H7 (cell line): Measurements from ENCODE around the gene SF3B3. TPM values are rescaled to one million over a fixed set of nuclear protein-coding genes. Genes with fewer than 3 reads are reported as not detected.
"Not testable (repeated sequence)": the region's sequence is repeated elsewhere in the genome, so short reads cannot be mapped to it uniquely, and the experiment has no call there.

Experiments
- DNase-seq: peaks from one replicate; pipeline ENCODE4 v3.0.0; 2012
- H3K27me3 ChIP-seq: 2 replicates; pipeline ENCODE4 v1.6.0; 2011; ENCODE audit warnings: mild to moderate bottlenecking, low read length; ENCODE audit not compliant: control insufficient read depth, insufficient read depth
- H3K36me3 ChIP-seq: replicated peaks from 2 replicates; pipeline ENCODE4 v1.5.1; 2011; ENCODE audit warnings: low read length; ENCODE audit not compliant: control insufficient read depth, insufficient read depth
- H3K4me3 ChIP-seq: 2 replicates; pipeline ENCODE4 v1.5.1; 2011; ENCODE audit warnings: low read depth, mild to moderate bottlenecking, control low read depth, low read length, moderate library complexity; ENCODE audit not compliant: insufficient read depth
- total RNA-seq: library from RNA; depleted of rRNA; stranded (reverse); fragments of >200 nt; shearing (Covaris generic); gene quantifications from 2 replicates; pipeline ENCODE4 v1.2.3, GENCODE V29; 2014

Gene SF3B3
- total RNA-seq, 1 experiment from 2014 or later: 313 TPM

DNA sequence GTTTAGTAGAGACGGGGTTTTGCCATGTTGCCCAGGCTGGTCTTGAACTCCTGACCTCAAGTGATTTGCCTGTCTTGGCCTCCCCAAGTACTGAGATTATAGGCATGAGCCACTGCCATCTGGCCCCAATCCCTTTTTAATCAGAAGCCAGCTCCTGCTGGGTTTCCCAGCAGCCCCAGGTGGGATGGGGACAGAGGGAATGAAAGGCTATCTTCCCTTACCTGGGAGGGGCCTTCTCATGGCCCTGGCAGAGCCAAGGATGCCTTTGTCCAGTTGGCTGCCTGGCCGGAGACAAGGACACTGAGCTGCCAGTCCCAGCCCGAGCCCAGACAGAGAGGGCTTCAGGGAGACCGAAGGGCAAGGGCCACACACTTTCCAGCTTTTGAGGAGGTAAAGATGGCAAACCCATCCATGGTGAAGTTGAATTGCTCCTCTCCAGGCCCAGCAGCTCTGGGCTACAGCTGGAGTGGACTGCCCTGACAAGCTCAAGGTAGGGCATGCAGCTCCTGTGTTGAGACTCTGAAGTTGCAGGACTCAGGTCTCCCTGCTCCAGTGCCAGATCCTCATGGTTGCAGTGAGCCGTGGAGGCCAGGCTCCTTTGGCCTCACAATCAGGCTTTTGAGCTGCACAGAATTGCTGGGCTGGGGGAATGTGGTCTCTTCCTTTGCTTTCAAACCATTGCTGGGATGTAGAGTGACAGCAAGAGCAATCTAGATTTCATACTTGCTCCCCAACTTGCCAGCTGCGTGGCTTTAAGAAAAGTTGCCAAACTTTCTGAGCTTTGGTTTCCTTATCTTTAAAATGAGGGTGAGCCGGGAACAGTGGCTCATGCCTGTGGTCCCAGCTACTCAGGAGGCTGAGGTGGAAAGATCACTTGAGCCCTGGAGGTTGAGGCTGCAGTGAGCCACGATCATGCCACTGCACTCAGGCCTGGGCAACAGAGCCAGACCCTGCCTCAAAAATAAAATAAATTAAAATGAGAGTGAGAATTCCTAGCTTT, 78.3 kb downstream of the SF3B3 start:
- H3K36me3 ChIP-seq: no peaks in the 10 kb centered on the region
- DNase-seq: no peak
- H3K4me3 ChIP-seq: no peak overlapping the region
- no peaks in the 10 kb centered on the region for H3K27me3 ChIP-seq

GRCh38 chr16:70602831-70603230, 79.2 kb downstream of the SF3B3 start:
- no peaks in the 10 kb centered on the region for H3K27me3 ChIP-seq
- H3K4me3 ChIP-seq: no peak overlapping the region
- no peak for DNase-seq
- no peaks in the 10 kb centered on the region for H3K36me3 ChIP-seq

GRCh38 chr16:70604407-70605282, 81.0 kb downstream of the SF3B3 start:
- H3K36me3 ChIP-seq: no peaks in the 10 kb centered on the region
- DNase-seq: no peak
- no peaks in the 10 kb centered on the region for H3K27me3 ChIP-seq
- no peak overlapping the region for H3K4me3 ChIP-seq

GRCh38 chr16:70605283-70605657, 81.7 kb downstream of the SF3B3 start:
- Histone ChIP-seq H3K36me3 (no peaks in the 10 kb centered on the region), H3K27me3 (no peaks in the 10 kb centered on the region), H3K4me3 (no peak overlapping the region)
- no peak for DNase-seq

DNA sequence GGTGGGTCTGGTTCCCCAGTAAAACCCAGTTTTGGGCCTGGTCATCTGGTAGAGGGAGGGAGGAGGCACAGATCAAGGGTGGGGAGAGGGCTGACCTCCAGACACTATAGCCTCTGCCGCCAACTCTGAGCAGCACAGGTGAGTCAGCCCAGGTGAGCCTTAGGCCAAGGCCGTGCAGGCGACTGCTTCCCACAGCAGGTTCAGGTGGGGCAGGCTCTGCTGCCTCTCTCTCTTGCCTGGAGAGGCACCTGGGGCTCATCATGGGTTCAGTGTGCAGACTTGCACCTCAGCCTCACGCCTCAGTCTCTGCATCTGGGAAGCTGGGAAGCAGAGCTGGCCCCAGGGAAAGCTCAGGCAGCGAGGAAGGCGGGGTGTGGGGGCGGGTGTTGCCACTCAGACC, 84.9 kb downstream of the SF3B3 start:
- H3K36me3 ChIP-seq: no peaks in the 10 kb centered on the region
- DNase-seq: no peak
- no peak overlapping the region for H3K4me3 ChIP-seq

GRCh38 chr16:70610273-70611223, 86.9 kb downstream of the SF3B3 start:
- Histone ChIP-seq H3K4me3 (no peak overlapping the region), H3K36me3 (peaks cover 3% of the 10 kb centered on the region), H3K27me3 (no peaks in the 10 kb centered on the region)
- DNase-seq: no peak

More for the DNA sequence above, 84.9 kb downstream of the SF3B3 start:
- no peaks in the 10 kb centered on the region for H3K27me3 ChIP-seq

- peaks cover 8% of the 10 kb centered on the region for H3K36me3 ChIP-seq
- no peaks in the 10 kb centered on the region for H3K27me3 ChIP-seq
- H3K4me3 ChIP-seq: no peak overlapping the region
- DNase-seq: peak; percentile 61
Measured at GRCh38 chr16:70611224-70611598, 87.6 kb downstream of the SF3B3 start.

GRCh38 chr16:70611785-70612303, 88.2 kb downstream of the SF3B3 start:
- H3K36me3 ChIP-seq: peaks cover 8% of the 10 kb centered on the region
- DNase-seq: no peak
- no peak overlapping the region for H3K4me3 ChIP-seq
- H3K27me3 ChIP-seq: no peaks in the 10 kb centered on the region

GRCh38 chr16:70612931-70613330, 89.3 kb downstream of the SF3B3 start:
- DNase-seq: no peak
- peaks cover 8% of the 10 kb centered on the region for H3K36me3 ChIP-seq
- H3K27me3 ChIP-seq: no peaks in the 10 kb centered on the region
- H3K4me3 ChIP-seq: no peak overlapping the region

DNA sequence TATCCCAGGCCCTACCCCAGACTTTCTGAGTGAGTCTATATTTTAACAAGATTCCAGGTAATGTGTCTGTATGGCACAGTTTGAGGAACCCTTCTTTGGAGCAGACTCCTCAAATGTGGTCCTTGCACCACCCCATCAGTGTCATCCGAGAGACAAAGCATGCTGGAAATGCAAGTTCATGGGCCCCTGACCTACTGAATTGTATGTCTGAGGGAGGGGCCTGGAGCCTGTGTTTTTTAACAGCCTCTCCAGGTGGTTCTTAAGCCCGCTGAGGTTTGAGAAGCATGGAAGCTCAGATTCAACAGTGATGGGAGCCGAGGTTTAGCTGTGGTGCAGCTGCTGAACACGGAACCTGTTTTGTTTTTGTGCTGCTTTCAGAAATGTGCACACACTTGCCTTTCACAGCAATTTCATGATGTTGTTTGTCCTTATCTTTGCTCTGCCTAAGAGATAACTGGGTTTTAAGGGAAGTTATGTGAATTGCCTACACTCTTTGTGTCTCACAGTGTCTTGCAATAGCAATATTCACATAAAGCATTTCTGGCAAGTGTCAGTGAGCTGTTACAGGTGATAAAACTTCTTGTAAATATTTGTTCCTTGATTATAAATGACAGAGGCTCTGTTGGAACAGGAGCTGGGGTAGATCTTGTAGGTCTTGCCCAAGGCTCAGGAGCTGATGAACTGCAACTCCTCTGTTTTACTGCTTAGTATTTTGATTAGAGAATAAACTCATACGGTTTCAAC, 90.8 kb downstream of the SF3B3 start:
- no peak for DNase-seq
- no peak overlapping the region for H3K4me3 ChIP-seq
- no peaks in the 10 kb centered on the region for H3K27me3 ChIP-seq
- H3K36me3 ChIP-seq: peaks cover 10% of the 10 kb centered on the region

DNA sequence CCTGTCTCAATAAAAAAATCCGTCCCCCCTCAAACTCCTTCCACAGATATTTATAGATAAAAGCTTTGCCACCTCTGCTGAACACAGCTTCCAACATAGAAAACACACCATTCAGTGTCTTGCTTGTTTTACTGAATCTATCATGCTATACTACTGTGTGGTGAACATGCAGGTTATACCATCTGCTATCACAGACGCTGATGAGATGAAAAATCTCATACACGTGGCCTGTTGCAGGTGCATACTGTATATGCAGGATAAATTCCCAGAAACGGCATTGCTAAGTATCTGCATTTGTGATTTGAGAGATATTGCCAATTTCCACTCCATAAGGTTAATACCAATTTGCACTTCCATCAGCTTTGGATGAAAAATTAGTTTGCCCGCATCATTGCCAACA, 92.3 kb downstream of the SF3B3 start:
- Histone ChIP-seq H3K4me3 (no peak overlapping the region), H3K27me3 (no peaks in the 10 kb centered on the region), H3K36me3 (peaks cover 10% of the 10 kb centered on the region)
- DNase-seq: no peak

- peak overlapping the region; percentile 12; the same call in 1 of the 2 replicates for H3K4me3 ChIP-seq
- H3K27me3 ChIP-seq, DNase-seq, H3K36me3 ChIP-seq: not testable (repeated sequence)
Measured at GRCh38 chr16:70621864-70622263, 98.2 kb downstream of the SF3B3 start.
